OCI-LY3 (cell line): ENCODE results near the gene EFEMP1.

Source experiments
- H2AFZ ChIP-seq: fragments of 200-600, 300-600 bp; shearing (Covaris generic); 2 replicates; pipeline ENCODE4 v1.6.0; 2014; ENCODE audit warnings: antibody characterized with exemption, low read depth, low read length
- H3K27ac ChIP-seq: fragments of 200-600, 300-600 bp; sonication (generic); 2 replicates; pipeline ENCODE4 v1.5.1; 2014; ENCODE audit warnings: mild to moderate bottlenecking, low read length, moderate library complexity, mixed read lengths
- H3K27me3 ChIP-seq: fragments of 200-600, 300-600 bp; sonication (generic); 2 replicates; pipeline ENCODE4 v1.6.1; 2014; ENCODE audit warnings: low read depth, low read length, mixed read lengths
- H3K36me3 ChIP-seq: fragments of 200-600, 300-600 bp; sonication (generic); replicated peaks from 2 replicates; pipeline ENCODE3; 2014; ENCODE audit warnings: low read depth, low read length, mixed read lengths
- H3K4me1 ChIP-seq: fragments of 300-600, 200-600 bp; sonication (generic); 2 replicates; pipeline ENCODE4 v1.6.1; 2014; ENCODE audit warnings: low read length, mixed read lengths
- H3K4me2 ChIP-seq: fragments of 200-600, 300-600 bp; sonication (generic); 2 replicates; pipeline ENCODE4 v1.6.1; 2014; ENCODE audit warnings: low read length, mixed read lengths
- H3K4me3 ChIP-seq: fragments of 300-600, 200-600 bp; sonication (generic); 2 replicates; pipeline ENCODE4 v1.5.1; 2014; ENCODE audit warnings: antibody characterized with exemption, mild to moderate bottlenecking, low read length, moderate library complexity
- H3K79me2 ChIP-seq: fragments of 300-600, 200-600 bp; shearing (Covaris generic); 2 replicates; pipeline ENCODE4 v1.6.1; 2014; ENCODE audit warnings: mild to moderate bottlenecking, low read length, mixed read lengths
- H3K9ac ChIP-seq: fragments of 300-600, 200-600 bp; shearing (Covaris generic); 2 replicates; pipeline ENCODE4 v1.6.0; 2014; ENCODE audit warnings: mild to moderate bottlenecking, low read length, moderate library complexity
- H3K9me3 ChIP-seq: fragments of 200-600, 300-600 bp; shearing (Covaris generic); 2 replicates; pipeline ENCODE4 v1.6.1; 2014; ENCODE audit warnings: low read length, mixed read lengths; ENCODE audit not compliant: insufficient read depth
- H4K20me1 ChIP-seq: fragments of 200-600, 300-600 bp; sonication (generic); 2 replicates; pipeline ENCODE4 v1.6.1; 2016; ENCODE audit warnings: low read length, mixed read lengths; ENCODE audit not compliant: insufficient read depth
- EZH2phosphoT487 ChIP-seq: fragments of 200-600 bp; shearing (Covaris generic); IDR thresholded peaks from 2 replicates; pipeline ENCODE4 v1.6.1; 2018; ENCODE audit warnings: antibody characterized with exemption, mixed run types, low read depth
- TF ChIP-seq, protein P1 (sequence below): fragments of 200-600, 300-600 bp; sonication (generic); IDR thresholded peaks from 2 replicates; pipeline ENCODE4 v1.5.1; 2014; ENCODE audit warnings: antibody characterized with exemption, low read length, low read depth

The EFEMP1 gene

DNA sequence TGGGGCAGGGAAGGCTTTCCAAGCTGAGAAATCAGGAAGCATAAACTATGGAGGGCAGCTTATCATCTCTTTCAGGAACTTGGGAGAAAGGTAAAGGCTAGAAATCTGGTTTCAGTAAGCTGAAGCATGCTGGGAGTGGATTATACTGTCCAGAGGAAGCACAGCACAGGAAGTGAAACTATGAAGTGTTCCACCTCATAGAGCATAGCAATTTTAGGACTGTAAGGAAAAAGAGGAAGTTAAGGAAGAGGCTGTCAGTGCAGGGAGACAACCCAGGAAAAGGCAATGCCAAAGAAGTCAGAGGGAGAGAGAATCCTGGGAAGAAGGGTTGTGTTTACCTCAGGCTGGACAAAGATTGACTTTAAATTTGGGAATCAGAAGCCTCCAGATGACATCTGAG, 51.9 kb downstream of the EFEMP1 start:
- no peak overlapping the region; the same call in 1 of the 2 replicates for H3K27ac ChIP-seq
- no peak overlapping the region for H3K4me3 ChIP-seq
- peak overlapping the region; percentile 49 for H3K4me2 ChIP-seq
- no peaks in the 10 kb centered on the region for H3K9me3 ChIP-seq
- no peak for TF ChIP-seq EZH2phosphoT487
- TF ChIP-seq, protein P1, sequence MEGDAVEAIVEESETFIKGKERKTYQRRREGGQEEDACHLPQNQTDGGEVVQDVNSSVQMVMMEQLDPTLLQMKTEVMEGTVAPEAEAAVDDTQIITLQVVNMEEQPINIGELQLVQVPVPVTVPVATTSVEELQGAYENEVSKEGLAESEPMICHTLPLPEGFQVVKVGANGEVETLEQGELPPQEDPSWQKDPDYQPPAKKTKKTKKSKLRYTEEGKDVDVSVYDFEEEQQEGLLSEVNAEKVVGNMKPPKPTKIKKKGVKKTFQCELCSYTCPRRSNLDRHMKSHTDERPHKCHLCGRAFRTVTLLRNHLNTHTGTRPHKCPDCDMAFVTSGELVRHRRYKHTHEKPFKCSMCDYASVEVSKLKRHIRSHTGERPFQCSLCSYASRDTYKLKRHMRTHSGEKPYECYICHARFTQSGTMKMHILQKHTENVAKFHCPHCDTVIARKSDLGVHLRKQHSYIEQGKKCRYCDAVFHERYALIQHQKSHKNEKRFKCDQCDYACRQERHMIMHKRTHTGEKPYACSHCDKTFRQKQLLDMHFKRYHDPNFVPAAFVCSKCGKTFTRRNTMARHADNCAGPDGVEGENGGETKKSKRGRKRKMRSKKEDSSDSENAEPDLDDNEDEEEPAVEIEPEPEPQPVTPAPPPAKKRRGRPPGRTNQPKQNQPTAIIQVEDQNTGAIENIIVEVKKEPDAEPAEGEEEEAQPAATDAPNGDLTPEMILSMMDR: no peak
- H3K36me3 ChIP-seq: no peaks in the 10 kb centered on the region
- H3K9ac ChIP-seq: no peak overlapping the region
- no peak overlapping the region for H2AFZ ChIP-seq
- H3K4me1 ChIP-seq: peaks cover 29% of the 10 kb centered on the region
- H4K20me1 ChIP-seq: no peaks in the 10 kb centered on the region
- H3K27me3 ChIP-seq: no peaks in the 10 kb centered on the region
- no peaks in the 10 kb centered on the region for H3K79me2 ChIP-seq

DNA sequence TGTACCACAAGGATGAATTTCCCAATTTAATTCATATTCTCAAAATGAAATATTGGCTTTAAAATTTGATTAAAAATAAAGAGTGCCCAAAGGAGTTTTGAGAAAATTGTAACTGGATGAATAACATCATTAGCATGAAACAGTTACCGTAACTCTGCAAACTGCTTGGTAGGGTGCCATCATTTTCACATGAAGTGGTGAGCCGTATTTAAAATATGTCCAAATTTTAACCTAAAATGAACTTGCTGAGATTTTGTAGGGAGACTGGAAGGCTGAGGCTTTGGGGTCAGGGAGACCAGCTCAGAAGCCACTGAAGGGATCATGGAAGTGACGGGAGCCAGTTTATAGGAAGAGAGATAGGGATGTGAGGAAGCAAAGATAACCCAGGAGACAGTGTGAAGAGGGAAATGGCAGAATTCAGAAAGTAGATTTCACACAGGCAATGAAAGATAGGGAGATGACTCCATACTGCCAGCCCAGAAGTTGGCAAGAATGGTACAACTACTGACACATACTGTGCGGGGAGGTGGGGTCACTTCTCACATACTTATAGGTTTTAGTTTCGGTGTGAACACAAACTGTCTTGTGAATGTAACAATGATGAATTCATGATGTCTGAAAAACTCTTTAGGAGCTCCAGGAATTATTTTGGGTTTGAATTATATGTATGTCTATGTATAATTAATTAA, 53.8 kb downstream of the EFEMP1 start:
- Histone ChIP-seq H3K4me1 (peaks cover 14% of the 10 kb centered on the region), H3K9ac (no peak overlapping the region), H3K4me2 (no peak overlapping the region), H4K20me1 (no peaks in the 10 kb centered on the region), H3K79me2 (no peaks in the 10 kb centered on the region), H3K27ac (no peak overlapping the region), H3K4me3 (no peak overlapping the region), H3K36me3 (no peaks in the 10 kb centered on the region), H2AFZ (no peak overlapping the region), H3K27me3 (no peaks in the 10 kb centered on the region), H3K9me3 (no peaks in the 10 kb centered on the region)
- TF ChIP-seq EZH2phosphoT487: no peak
- TF ChIP-seq, protein P1: no peak

DNA sequence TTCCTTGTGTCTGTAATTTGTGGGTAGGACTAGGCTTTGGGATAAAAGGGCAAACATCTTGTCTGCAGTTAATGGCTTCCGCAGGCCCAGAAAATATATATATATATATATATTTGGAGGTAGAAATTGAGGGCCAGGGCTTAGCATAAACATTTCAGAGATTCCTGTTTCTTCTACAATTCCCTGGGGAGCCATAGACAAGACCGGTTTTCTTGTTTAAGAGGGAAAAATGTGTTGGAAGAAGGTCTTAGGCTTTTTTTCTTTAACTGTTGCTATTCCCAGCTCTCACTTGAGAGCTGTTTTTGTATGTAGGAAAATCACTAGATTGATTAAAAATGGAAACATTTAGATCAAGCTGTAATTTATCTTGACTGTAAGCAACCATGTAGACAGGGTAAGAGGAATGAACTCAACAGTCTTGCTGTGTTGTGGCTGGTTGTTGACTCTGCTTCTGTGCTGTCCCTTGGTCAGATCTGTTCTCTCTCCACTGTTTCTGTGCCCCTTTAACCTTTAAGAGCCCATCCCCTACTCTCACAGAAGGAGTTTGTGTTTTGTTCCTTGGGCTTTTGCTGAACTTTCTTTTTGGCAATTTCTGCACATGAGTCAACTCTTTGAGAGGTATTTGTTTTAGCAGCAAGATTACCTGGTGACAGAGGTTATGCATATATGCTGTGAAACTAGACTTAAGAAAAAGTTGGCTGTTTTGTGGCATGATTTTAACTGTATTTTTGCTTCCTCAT, 58.3 kb downstream of the EFEMP1 start:
- Histone ChIP-seq H3K79me2 (no peaks in the 10 kb centered on the region), H3K36me3 (no peaks in the 10 kb centered on the region), H3K9ac (no peak overlapping the region), H3K9me3 (no peaks in the 10 kb centered on the region), H4K20me1 (no peaks in the 10 kb centered on the region), H3K4me1 (no peaks in the 10 kb centered on the region), H2AFZ (no peak overlapping the region), H3K27me3 (no peaks in the 10 kb centered on the region), H3K27ac (no peak overlapping the region), H3K4me3 (no peak overlapping the region), H3K4me2 (no peak overlapping the region)
- no peak for TF ChIP-seq EZH2phosphoT487
- TF ChIP-seq, protein P1: no peak

DNA sequence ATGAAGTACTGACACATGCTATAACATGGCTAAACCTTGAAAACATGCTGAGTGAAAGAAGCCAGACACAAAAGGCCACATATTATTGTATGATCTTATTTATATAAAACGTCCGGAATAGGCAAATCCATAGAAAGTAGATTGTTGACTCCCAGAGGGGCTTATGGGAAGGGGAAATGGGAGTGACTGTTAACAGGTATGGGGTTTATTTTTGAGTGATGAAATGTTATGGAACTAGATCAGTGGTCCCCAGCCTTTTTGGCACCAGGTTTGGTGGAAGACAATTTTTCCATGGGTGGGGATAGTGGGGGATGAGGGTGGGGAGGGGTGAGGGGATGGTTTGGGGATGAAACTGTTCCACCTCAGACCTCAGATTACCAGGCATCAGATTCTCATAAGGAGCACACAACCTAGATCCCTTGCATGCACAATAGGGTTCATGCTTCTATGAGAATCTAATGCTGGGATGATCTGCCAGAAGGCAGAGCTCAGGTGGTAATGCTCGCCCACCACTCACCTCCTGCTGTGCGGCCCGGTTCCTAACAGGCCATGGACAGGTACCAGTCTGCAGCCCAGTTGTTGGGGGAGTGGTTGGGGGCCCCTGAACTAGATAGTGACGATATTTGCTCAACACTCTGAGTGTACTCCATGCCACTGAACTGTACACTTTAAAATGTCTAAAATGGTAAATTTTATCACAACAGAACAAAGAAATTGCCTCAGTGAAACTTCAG, 59.1 kb downstream of the EFEMP1 start:
- Histone ChIP-seq H3K36me3 (no peaks in the 10 kb centered on the region), H3K9me3 (no peaks in the 10 kb centered on the region), H3K27me3 (no peaks in the 10 kb centered on the region), H3K4me2 (no peak overlapping the region), H2AFZ (no peak overlapping the region), H3K4me1 (no peaks in the 10 kb centered on the region), H3K27ac (no peak overlapping the region), H3K4me3 (no peak overlapping the region), H3K79me2 (no peaks in the 10 kb centered on the region), H3K9ac (no peak overlapping the region), H4K20me1 (no peaks in the 10 kb centered on the region)
- TF ChIP-seq, protein P1: no peak
- TF ChIP-seq EZH2phosphoT487: no peak
